ENCODE measurements around the gene SCLY.

Gene SCLY

DNA sequence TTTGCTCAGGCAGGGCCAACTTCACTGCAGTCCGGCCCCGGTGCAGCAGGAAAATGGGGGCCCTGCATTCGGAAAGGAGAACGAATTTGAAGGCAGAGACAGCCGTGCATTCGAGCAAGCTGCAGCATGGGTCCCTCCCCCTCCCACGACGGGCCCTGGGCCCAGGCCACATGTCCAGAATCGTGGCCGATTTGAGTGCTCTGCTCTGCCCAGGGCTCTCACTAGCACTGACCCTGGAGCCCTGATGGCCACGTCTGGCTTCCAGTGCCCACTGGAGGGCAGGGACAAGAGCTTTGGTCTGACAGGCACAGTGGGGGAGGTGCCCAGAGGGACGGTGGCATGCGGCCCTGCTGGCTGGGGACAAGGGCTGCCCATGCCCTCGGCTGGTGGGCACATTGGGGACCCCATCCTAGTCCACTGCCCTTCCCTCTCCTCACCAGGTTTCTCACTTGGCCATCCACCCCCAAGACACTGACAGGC lies 63.2 kb downstream of the SCLY start:
- Histone ChIP-seq H3K9me3 (ENCODE audit: control insufficient read depth, insufficient read depth, low read depth, low read length) (peaks cover 5% of the 10 kb centered on the region; the same call in 1 of the 2 replicates), H3K27me3 (ENCODE audit: control insufficient read depth, insufficient read depth, low read length) (peaks cover 13% of the 10 kb centered on the region; the same call in 1 of the 2 replicates), H3K27ac (ENCODE audit: low read depth, low read length) (no peak overlapping the region), H3K4me1 (ENCODE audit: control insufficient read depth, insufficient read depth, low read length) (peaks cover 5% of the 10 kb centered on the region; the same call in 1 of the 2 replicates), H3K9ac (ENCODE audit: low read length) (no peak overlapping the region), H3K4me3 (ENCODE audit: low read depth, low read length) (no peak overlapping the region), H3K36me3 (ENCODE audit: control insufficient read depth, insufficient read depth, low read length) (no peaks in the 10 kb centered on the region)

DNA sequence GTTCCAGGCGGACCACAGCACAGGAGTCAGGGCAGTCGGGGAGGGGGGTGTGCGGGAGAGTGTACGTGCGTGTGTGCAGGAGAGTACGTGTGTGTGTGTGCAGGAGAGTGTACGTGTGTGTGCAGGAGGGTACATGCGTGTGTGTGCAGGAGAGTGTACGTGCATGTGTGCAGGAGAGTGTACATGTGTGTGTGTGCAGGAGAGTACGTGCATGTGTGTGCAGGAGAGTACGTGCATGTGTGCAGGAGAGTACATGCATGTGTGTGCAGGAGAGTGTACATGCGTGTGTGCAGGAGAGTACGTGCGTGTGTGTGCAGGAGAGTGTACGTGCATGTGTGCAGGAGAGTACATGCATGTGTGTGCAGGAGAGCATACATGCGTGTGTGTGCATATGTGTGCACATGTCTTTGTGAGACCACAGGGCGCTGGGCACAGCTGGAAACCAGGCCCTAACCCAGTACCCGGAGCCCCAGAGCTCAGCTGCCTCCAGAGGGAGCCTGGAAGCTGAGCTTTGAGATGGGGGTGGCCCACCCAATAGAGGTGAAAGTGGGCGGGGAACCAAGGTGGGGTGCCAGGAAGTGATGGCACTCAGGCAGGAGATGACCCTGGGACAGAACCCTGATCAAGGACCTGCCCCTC lies 63.8 kb downstream of the SCLY start:
- no peak overlapping the region for H3K9ac ChIP-seq (ENCODE audit: low read length)

DNA sequence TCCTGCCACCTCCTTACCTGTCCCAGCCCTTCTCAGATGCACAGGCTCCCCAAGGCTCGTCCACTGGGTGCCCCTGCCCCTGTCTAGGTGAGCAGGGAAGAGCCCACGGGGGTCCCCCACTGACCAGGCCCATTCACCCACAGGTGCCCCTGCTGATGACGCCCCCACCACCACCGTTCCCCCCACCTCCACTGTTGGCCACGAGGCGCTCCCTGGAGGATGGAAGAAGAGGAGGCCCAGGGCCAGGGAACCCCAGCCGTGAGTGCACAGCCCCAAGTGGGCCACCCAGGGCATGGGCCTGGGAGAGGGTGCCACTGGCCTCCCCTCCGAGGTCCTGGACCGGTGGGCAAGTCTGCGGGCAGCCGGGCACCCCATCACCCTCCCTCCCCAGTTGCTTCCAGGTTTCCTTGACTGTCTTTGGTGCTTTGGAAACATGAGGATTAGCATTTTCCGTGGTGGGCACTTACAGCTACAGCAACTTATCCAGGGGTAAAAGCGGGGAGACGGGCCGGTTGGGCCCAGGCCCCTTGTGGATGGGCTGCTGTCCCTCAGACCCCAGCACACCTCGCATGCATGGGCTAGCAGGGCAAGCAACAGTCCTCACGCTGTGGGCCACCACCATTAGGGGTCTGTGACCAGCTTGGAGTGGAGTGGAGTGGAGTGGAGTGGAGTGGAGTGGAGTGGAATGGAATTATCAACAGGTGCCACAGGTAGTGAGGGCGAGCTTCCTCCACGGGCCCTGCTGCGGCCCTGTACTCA lies 64.5 kb downstream of the SCLY start:
- Histone ChIP-seq H3K4me1 (ENCODE audit: control insufficient read depth, insufficient read depth, low read length) (peaks cover 5% of the 10 kb centered on the region; the same call in 1 of the 2 replicates), H3K27me3 (ENCODE audit: control insufficient read depth, insufficient read depth, low read length) (peaks cover under 1% of the 10 kb centered on the region; the same call in 1 of the 2 replicates), H3K9ac (ENCODE audit: low read length) (no peak overlapping the region), H3K36me3 (ENCODE audit: control insufficient read depth, insufficient read depth, low read length) (no peaks in the 10 kb centered on the region), H3K9me3 (ENCODE audit: control insufficient read depth, insufficient read depth, low read depth, low read length) (peaks cover 5% of the 10 kb centered on the region; the same call in 1 of the 2 replicates), H3K4me3 (ENCODE audit: low read depth, low read length) (no peak overlapping the region), H3K27ac (ENCODE audit: low read depth, low read length) (no peak overlapping the region)

More for the DNA sequence above, 63.8 kb downstream of the SCLY start:
- Histone ChIP-seq H3K27ac (ENCODE audit: low read depth, low read length) (no peak overlapping the region), H3K27me3 (ENCODE audit: control insufficient read depth, insufficient read depth, low read length) (peaks cover 7% of the 10 kb centered on the region; the same call in 1 of the 2 replicates), H3K4me1 (ENCODE audit: control insufficient read depth, insufficient read depth, low read length) (peaks cover 5% of the 10 kb centered on the region; the same call in 1 of the 2 replicates), H3K36me3 (ENCODE audit: control insufficient read depth, insufficient read depth, low read length) (no peaks in the 10 kb centered on the region), H3K9me3 (ENCODE audit: control insufficient read depth, insufficient read depth, low read depth, low read length) (peaks cover 5% of the 10 kb centered on the region; the same call in 1 of the 2 replicates), H3K4me3 (ENCODE audit: low read depth, low read length) (no peak overlapping the region)

DNA sequence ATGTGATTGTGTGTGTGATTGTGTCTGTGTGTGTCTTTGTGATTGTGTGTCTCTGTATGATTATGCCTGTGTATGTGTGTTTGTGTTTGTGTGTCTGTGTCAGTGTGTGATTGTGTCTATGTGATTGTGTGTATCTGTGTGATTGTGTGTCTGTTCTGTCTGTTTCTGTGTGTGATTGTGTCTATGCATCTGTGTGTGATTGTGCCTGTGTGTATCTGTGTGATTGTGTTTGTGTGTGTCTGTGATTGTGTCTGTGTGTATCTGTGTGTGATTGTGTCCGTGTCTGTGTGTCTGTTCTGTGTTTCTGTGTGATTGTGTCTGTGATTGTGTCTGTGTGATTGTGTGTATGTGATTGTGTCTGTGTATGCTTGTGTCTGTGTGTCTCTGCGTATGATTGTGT lies 65.5 kb downstream of the SCLY start:
- H3K9ac ChIP-seq (ENCODE audit: low read length): no peak overlapping the region
- H3K9me3 ChIP-seq (ENCODE audit: control insufficient read depth, insufficient read depth, low read depth, low read length): peaks cover 5% of the 10 kb centered on the region; the same call in 1 of the 2 replicates
- no peak overlapping the region for H3K4me3 ChIP-seq (ENCODE audit: low read depth, low read length)
- H3K36me3 ChIP-seq (ENCODE audit: control insufficient read depth, insufficient read depth, low read length): no peaks in the 10 kb centered on the region
- H3K27ac ChIP-seq (ENCODE audit: low read depth, low read length): no peak overlapping the region
- no peaks in the 10 kb centered on the region for H3K27me3 ChIP-seq (ENCODE audit: control insufficient read depth, insufficient read depth, low read length)
- H3K4me1 ChIP-seq (ENCODE audit: control insufficient read depth, insufficient read depth, low read length): peaks cover 5% of the 10 kb centered on the region; the same call in 1 of the 2 replicates

DNA sequence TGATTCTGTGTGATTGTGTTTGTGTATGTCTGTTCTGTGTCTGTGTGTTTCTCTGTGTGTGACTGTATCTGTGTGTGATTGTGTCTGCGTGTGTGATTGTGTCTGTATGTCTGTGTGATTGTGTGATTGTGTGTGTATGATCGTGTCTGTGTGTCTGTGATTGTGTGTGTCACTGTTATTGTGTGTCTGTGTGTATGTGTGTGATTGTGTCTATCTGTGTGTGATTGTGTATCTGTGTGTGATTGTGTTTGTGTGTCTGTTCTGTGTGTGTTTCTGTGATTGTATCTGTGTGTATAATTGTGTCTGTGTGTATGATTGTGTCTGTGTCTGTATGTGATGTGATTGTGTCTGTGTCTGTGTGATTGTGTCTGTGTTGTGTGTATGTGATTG lies 66.0 kb downstream of the SCLY start:
- Histone ChIP-seq H3K9ac (ENCODE audit: low read length) (no peak overlapping the region), H3K9me3 (ENCODE audit: control insufficient read depth, insufficient read depth, low read depth, low read length) (peaks cover 5% of the 10 kb centered on the region; the same call in 1 of the 2 replicates), H3K4me1 (ENCODE audit: control insufficient read depth, insufficient read depth, low read length) (peaks cover 5% of the 10 kb centered on the region; the same call in 1 of the 2 replicates), H3K36me3 (ENCODE audit: control insufficient read depth, insufficient read depth, low read length) (no peaks in the 10 kb centered on the region), H3K4me3 (ENCODE audit: low read depth, low read length) (no peak overlapping the region), H3K27me3 (ENCODE audit: control insufficient read depth, insufficient read depth, low read length) (no peaks in the 10 kb centered on the region), H3K27ac (ENCODE audit: low read depth, low read length) (no peak overlapping the region)

DNA sequence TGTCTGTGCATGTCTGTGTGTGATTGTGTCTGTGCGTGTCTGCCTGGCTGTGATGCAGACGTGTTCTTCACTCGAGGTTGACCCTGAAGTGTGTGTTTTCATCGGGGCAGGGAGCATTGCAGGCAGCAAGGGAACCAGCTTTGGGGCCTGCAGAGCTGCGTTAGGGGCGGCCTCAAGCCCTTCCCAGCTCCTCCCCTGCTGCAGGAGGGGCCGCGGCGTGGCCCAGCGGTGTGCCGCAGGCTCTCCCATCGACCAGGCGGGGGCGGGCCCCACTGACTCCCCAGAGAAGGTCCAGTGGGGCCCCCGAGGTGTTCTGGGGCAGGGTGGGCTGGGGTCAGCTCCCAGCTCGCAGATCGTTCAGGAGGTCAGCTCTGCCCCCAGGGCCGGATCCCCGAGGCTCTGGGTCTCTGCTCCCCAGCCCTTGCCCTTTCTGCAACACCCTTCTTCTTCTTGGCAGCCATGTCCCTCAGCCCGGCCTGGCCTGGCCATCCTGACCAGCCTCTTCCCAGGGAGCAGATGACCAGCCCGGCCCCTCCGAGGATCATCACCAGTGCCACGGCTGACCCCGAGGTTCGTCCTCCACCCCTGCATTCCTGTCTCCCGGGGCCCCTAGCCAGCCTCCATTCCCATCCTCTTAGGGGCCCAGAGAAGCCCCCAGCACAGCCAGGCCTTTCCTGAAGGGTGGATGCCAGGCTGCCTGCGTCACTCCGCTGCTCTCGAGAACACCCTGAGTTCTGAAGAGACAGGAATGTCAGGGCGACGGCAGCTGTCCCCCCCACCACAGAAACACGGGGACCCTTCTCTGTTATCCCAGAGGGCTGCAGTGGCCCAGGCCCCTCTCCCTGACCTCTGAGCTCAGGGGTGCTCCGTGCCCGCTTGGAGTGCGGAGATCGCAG lies 66.6 kb downstream of the SCLY start:
- no peaks in the 10 kb centered on the region for H3K36me3 ChIP-seq (ENCODE audit: control insufficient read depth, insufficient read depth, low read length)
- no peak overlapping the region for H3K9ac ChIP-seq (ENCODE audit: low read length)

DNA sequence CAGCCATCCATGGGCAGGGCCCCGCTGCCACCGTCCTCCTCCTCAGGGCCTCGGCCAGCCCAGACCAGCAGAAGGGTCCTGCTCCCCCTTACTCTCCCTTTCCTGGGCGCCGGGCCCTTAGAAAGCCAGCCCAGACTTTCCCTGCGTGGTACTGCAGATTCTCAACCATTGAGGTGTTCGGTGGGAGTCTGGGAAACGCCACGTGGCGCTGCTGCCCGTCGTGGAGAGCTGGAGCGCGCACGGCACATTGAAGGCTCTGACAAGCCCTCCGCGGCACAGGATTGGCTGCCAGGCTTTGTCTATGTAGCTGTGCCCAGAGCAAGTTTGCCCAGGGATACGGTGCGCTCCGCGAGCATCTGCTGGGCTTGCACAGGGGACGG lies 67.2 kb downstream of the SCLY start:
- H3K36me3 ChIP-seq (ENCODE audit: control insufficient read depth, insufficient read depth, low read length): no peaks in the 10 kb centered on the region
- H3K27ac ChIP-seq (ENCODE audit: low read depth, low read length): no peak overlapping the region
- H3K9ac ChIP-seq (ENCODE audit: low read length): no peak overlapping the region
- H3K9me3 ChIP-seq (ENCODE audit: control insufficient read depth, insufficient read depth, low read depth, low read length): peaks cover 5% of the 10 kb centered on the region; the same call in 1 of the 2 replicates
- peaks cover 5% of the 10 kb centered on the region; the same call in 1 of the 2 replicates for H3K4me1 ChIP-seq (ENCODE audit: control insufficient read depth, insufficient read depth, low read length)
- H3K4me3 ChIP-seq (ENCODE audit: low read depth, low read length): no peak overlapping the region
- no peaks in the 10 kb centered on the region for H3K27me3 ChIP-seq (ENCODE audit: control insufficient read depth, insufficient read depth, low read length)

More for the DNA sequence above, 66.6 kb downstream of the SCLY start:
- Histone ChIP-seq H3K27ac (ENCODE audit: low read depth, low read length) (no peak overlapping the region), H3K9me3 (ENCODE audit: control insufficient read depth, insufficient read depth, low read depth, low read length) (peaks cover 5% of the 10 kb centered on the region; the same call in 1 of the 2 replicates), H3K27me3 (ENCODE audit: control insufficient read depth, insufficient read depth, low read length) (no peaks in the 10 kb centered on the region), H3K4me1 (ENCODE audit: control insufficient read depth, insufficient read depth, low read length) (peaks cover 5% of the 10 kb centered on the region; the same call in 1 of the 2 replicates), H3K4me3 (ENCODE audit: low read depth, low read length) (no peak overlapping the region)

DNA sequence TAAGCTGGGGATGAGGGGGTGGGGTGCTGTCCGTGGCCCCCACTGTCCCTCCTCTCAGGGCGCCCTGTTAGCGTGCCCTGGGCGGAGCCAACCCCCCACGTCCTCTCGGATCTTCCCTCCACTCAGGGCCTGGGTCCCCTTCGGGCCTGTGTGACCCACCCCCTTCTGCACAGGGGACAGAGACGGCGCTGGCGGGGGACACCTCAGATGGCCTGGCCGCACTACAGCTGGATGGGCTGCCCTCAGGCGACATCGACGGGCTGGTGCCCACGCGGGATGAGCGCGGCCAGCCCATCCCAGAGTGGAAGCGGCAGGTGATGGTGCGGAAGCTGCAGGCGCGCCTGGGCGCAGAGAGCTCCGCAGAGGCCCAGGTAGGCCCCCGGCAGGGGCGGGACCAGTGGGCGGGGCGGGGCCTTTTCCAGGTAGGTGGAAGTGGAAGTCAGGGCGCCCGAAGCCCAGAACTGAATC lies 67.8 kb downstream of the SCLY start:
- Histone ChIP-seq H3K4me3 (ENCODE audit: low read depth, low read length) (no peak overlapping the region), H3K36me3 (ENCODE audit: control insufficient read depth, insufficient read depth, low read length) (no peaks in the 10 kb centered on the region), H3K9me3 (ENCODE audit: control insufficient read depth, insufficient read depth, low read depth, low read length) (peaks cover 5% of the 10 kb centered on the region; the same call in 1 of the 2 replicates), H3K9ac (ENCODE audit: low read length) (no peak overlapping the region), H3K27ac (ENCODE audit: low read depth, low read length) (no peak overlapping the region), H3K27me3 (ENCODE audit: control insufficient read depth, insufficient read depth, low read length) (no peaks in the 10 kb centered on the region), H3K4me1 (ENCODE audit: control insufficient read depth, insufficient read depth, low read length) (peaks cover 5% of the 10 kb centered on the region; the same call in 1 of the 2 replicates)

DNA sequence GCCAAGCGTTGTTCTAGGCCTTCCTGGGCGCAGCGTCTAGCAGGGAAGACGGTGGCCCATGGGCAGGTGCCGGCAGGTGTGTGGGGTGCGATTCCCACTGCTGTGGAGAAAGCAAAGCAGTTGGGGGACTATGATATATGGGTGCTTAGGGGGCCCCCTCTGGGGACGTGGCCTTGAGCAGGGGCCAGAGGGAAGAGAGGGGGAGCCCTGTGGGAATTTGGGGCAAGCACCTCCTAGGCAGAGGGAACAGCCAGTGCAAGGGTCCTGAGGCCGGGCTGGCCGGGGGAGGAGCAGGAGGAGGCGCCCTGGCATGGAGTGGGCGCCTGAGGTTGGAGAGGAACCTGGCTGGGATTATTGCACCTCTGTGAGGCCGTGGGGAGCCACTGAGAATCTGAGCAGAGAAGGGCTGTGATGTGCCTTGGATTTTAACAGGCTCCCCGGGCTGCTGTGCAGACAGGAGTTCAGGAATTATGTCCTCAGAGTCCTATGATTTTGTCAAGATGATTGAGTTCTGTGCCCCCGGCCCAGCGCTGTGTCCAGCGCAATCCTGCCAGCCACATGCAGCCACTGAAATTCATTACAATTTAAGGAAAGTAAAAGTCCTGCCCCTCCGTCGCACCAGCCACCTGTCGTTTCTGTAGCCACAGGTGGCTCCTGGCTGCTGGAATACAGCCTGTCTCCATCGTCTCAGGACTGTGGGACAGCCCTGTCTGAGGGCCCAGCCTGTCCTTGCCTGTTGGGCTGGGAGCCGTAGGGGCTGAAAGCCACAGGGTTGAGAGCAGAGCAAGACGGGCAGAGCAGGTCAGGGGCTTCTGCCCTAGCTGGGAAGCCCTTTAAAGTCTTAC lies 68.6 kb downstream of the SCLY start:
- no peak overlapping the region for H3K9ac ChIP-seq (ENCODE audit: low read length)
- no peak overlapping the region for H3K4me3 ChIP-seq (ENCODE audit: low read depth, low read length)
- H3K36me3 ChIP-seq (ENCODE audit: control insufficient read depth, insufficient read depth, low read length): no peaks in the 10 kb centered on the region
- H3K27ac ChIP-seq (ENCODE audit: low read depth, low read length): no peak overlapping the region
- H3K27me3 ChIP-seq (ENCODE audit: control insufficient read depth, insufficient read depth, low read length): no peaks in the 10 kb centered on the region
- peaks cover 5% of the 10 kb centered on the region; the same call in 1 of the 2 replicates for H3K9me3 ChIP-seq (ENCODE audit: control insufficient read depth, insufficient read depth, low read depth, low read length)
- peaks cover 5% of the 10 kb centered on the region; the same call in 1 of the 2 replicates for H3K4me1 ChIP-seq (ENCODE audit: control insufficient read depth, insufficient read depth, low read length)

All from HUES6 (cell line).